Dermis blood vessel endothelial cell (primary cell): ENCODE results near the gene PANK4. TPM values are rescaled to one million over a fixed set of nuclear protein-coding genes. Genes with fewer than 3 reads are reported as not detected.

Experiments used
- total RNA-seq: library from RNA; depleted of rRNA; stranded (reverse); fragments of >200 nt; gene quantifications from 2 replicates; pipeline ENCODE4 v1.2.3, GENCODE V29; 2014

PANK4 gene
- total RNA-seq, 1 donor from 2014 or later = 24.7 TPM

Other genes starting within 250 kb of the PANK4 start
- 7.4 and 7.7 TPM in 2 replicates for gene MORN1, start 135.0 kb downstream of the PANK4 start, total RNA-seq
- gene RER1, start 134.8 kb downstream of the PANK4 start, total RNA-seq = 62.6 and 64.8 TPM in 2 replicates
- 33.4 and 44.9 TPM in 2 replicates for gene PEX10, start 114.0 kb downstream of the PANK4 start, total RNA-seq
- gene PLCH2, start 50.3 kb downstream of the PANK4 start, total RNA-seq = under 0.01 and 0.09 TPM in 2 replicates
- gene HES5, start 3.7 kb upstream of the PANK4 start, total RNA-seq = 0.17 TPM in 1 of 2 replicates, not detected in the other
- 109 and 155 TPM in 2 replicates for gene TNFRSF14, start 29.8 kb upstream of the PANK4 start, total RNA-seq
- 63.0 and 128 TPM in 2 replicates for gene PRXL2B, start 60.2 kb upstream of the PANK4 start, total RNA-seq
- 2.0 and 5.4 TPM in 2 replicates for gene MMEL1, start 106.4 kb upstream of the PANK4 start, total RNA-seq